Natural killer cell (primary cell): Measurements from ENCODE around the gene CROCC2. TPM values are rescaled to one million over a fixed set of nuclear protein-coding genes. Genes with fewer than 3 reads are reported as not detected.

Experiments
- ATAC-seq, 3 donors: fragments of 150-1000 bp in 2 of 3; fragments of 200-7000 bp in 1 of 3; cut with Tn5 transposase; 1 replicate in 1 of 3; 2 replicates in 2 of 3; pipeline ENCODE4 v1.10.0; 2021; ENCODE audit warnings: mild to moderate bottlenecking in 2 of 3, moderate library complexity in 2 of 3
- DNase-seq, 2 donors: peaks; one replicate each; pipeline versions ENCODE4 v3.0.0 to v3.0.0-alpha.2; 2013 to 2021; ENCODE audit warnings: mixed read lengths in 1 of 2
- H3K27ac ChIP-seq: one replicate; pipeline ENCODE4 v1.5.1; 2013; ENCODE audit warnings: mild to moderate bottlenecking, low read length
- H3K27me3 ChIP-seq: one replicate; pipeline ENCODE4 v1.6.1; 2013; ENCODE audit warnings: low read length; ENCODE audit not compliant: control insufficient read depth, insufficient read depth
- H3K36me3 ChIP-seq: one replicate; pipeline ENCODE4 v1.6.1; 2013; ENCODE audit warnings: low read length; ENCODE audit not compliant: control insufficient read depth, insufficient read depth
- H3K4me1 ChIP-seq: one replicate; pipeline ENCODE4 v1.6.1; 2013; ENCODE audit warnings: low read length; ENCODE audit not compliant: control insufficient read depth, insufficient read depth
- H3K4me3 ChIP-seq: one replicate; pipeline ENCODE4 v1.5.1; 2013; ENCODE audit warnings: low read length
- H3K9me3 ChIP-seq: one replicate; pipeline ENCODE4 v1.6.1; 2013; ENCODE audit warnings: low read length; ENCODE audit not compliant: control insufficient read depth, insufficient read depth
- H3K27ac Mint-ChIP-seq, 2 donors: one replicate each; pipeline ENCODE4 v1.8.0; 2022; ENCODE audit warnings: mild to moderate bottlenecking in 2 of 2, mixed read lengths in 2 of 2, moderate library complexity in 1 of 2
- H3K27me3 Mint-ChIP-seq, 2 donors: one replicate each; pipeline ENCODE4 v1.8.0; 2022; ENCODE audit warnings: low read depth in 2 of 2, mixed read lengths in 2 of 2
- H3K36me3 Mint-ChIP-seq: one replicate; pipeline ENCODE4 v1.8.0; 2022; ENCODE audit warnings: mixed read lengths
- H3K4me1 Mint-ChIP-seq, 2 donors: one replicate each; pipeline ENCODE4 v1.8.0; 2022; ENCODE audit warnings: mixed read lengths in 2 of 2
- H3K4me3 Mint-ChIP-seq: one replicate; pipeline ENCODE4 v1.8.0; 2022; ENCODE audit warnings: mild to moderate bottlenecking, moderate library complexity, mixed read lengths
- H3K9me3 Mint-ChIP-seq, 2 donors: one replicate each; pipeline ENCODE4 v1.8.0; 2022; ENCODE audit warnings: mixed read lengths in 2 of 2
- CTCF ChIP-seq: fragments of 200-600 bp; IDR thresholded peaks from one replicate; pipeline ENCODE4 v1.8.0; 2022; ENCODE audit warnings: antibody characterized with exemption
- WGBS: methylation state at CpG from one replicate; pipeline ENCODE4 v1.1.7; 2013; ENCODE audit warnings: missing lambda C conversion rate; ENCODE audit not compliant: insufficient coverage; 5-methylcytosine and 5-hydroxymethylcytosine counted together
- intact Hi-C: fragments of 100-400 bp; cut with micrococcal nuclease; formaldehyde crosslinking; loops from one replicate; pipeline ENCODE4 v1.14.2; 2022
- total RNA-seq, 4 donors: library from RNA; stranded (reverse); fragments of 120-200 nt in 1 of 4; gene quantifications; one replicate each; pipeline versions ENCODE4 v1.2.3 to v1.2.4, GENCODE V29; 2013 to 2022

The CROCC2 gene
- total RNA-seq, 3 donors from 2014 or later (not counting 1 experiment from before 2014, with no cell fraction given), result 0.14 TPM; not detected in 2

- TF ChIP-seq CTCF, result no peak
- no peak overlapping the region for H3K27ac ChIP-seq
- H3K4me3 Mint-ChIP-seq, result no peak overlapping the region
- H3K4me3 ChIP-seq, result no peak overlapping the region
- no peaks in the 10 kb centered on the region for H3K36me3 Mint-ChIP-seq
- no peaks in the 10 kb centered on the region for H3K27me3 ChIP-seq
- no peaks in the 10 kb centered on the region for H3K9me3 Mint-ChIP-seq
- no peak overlapping the region for H3K27ac Mint-ChIP-seq
- no peaks in the 10 kb centered on the region for H3K9me3 ChIP-seq
- WGBS, result 86% methylated on average over 6 of the region's 6 CpGs
- no peaks in the 10 kb centered on the region for H3K4me1 ChIP-seq
- ATAC-seq, result no peak
- no peaks in the 10 kb centered on the region for H3K4me1 Mint-ChIP-seq
- intact Hi-C loops, result no loop called here
- H3K27me3 Mint-ChIP-seq, result peaks cover 0 to 7% of the 10 kb centered on the region in 2 donors
- DNase-seq, result no peak
- no peaks in the 10 kb centered on the region for H3K36me3 ChIP-seq
These were observed 81.5 kb downstream of the CROCC2 start for GRCh38 chr2:240987588-240987987.

GRCh38 chr2:240988146-240988545 lies 82.0 kb downstream of the CROCC2 start:
- no peak for TF ChIP-seq CTCF
- Histone ChIP-seq H3K27ac (no peak overlapping the region), H3K9me3 (no peaks in the 10 kb centered on the region), H3K36me3 (no peaks in the 10 kb centered on the region), H3K4me1 (no peaks in the 10 kb centered on the region), H3K27me3 (no peaks in the 10 kb centered on the region), H3K4me3 (no peak overlapping the region)
- ATAC-seq, result no peak
- Mint-ChIP-seq H3K27me3 (peaks cover 0 to 3% of the 10 kb centered on the region in 2 donors), H3K4me3 (no peak overlapping the region), H3K4me1 (no peaks in the 10 kb centered on the region), H3K36me3 (no peaks in the 10 kb centered on the region), H3K27ac (no peak overlapping the region), H3K9me3 (no peaks in the 10 kb centered on the region)
- DNase-seq, result no peak
- 87% methylated on average over 3 of the region's 3 CpGs for WGBS
- intact Hi-C loops, result no loop called here

GRCh38 chr2:240988571-240989271 lies 82.6 kb downstream of the CROCC2 start:
- Histone ChIP-seq H3K27ac (no peak overlapping the region), H3K27me3 (no peaks in the 10 kb centered on the region), H3K4me1 (no peaks in the 10 kb centered on the region), H3K9me3 (no peaks in the 10 kb centered on the region), H3K4me3 (no peak overlapping the region), H3K36me3 (no peaks in the 10 kb centered on the region)
- WGBS, result 87% methylated on average over 6 of the region's 6 CpGs
- intact Hi-C loops, result no loop called here
- H3K36me3 Mint-ChIP-seq, result no peaks in the 10 kb centered on the region
- TF ChIP-seq CTCF, result no peak
- H3K4me3 Mint-ChIP-seq, result no peak overlapping the region
- ATAC-seq (no peak), DNase-seq (no peak)
- H3K27ac Mint-ChIP-seq, result no peak overlapping the region
- H3K27me3 Mint-ChIP-seq, result peaks cover 0 to 3% of the 10 kb centered on the region in 2 donors
- H3K4me1 Mint-ChIP-seq, result no peaks in the 10 kb centered on the region
- no peaks in the 10 kb centered on the region for H3K9me3 Mint-ChIP-seq
